ENCODE measurements around the gene ANKRD42. TPM values are rescaled to one million over a fixed set of nuclear protein-coding genes. Genes with fewer than 3 reads are reported as not detected.

The ANKRD42 gene
- total RNA-seq, 1 donor from 2014 or later = 5.2 TPM

GRCh38 chr11:83221694-83222093 is 28.2 kb downstream of the ANKRD42 start:
- no peaks in the 10 kb centered on the region for H3K4me1 ChIP-seq
- no peak for DNase-seq
- no peaks in the 10 kb centered on the region for H3K9me3 ChIP-seq (replicated peaks)
- intact Hi-C loops (cut with micrococcal nuclease) = no loop called here
- H3K36me3 ChIP-seq = no peaks in the 10 kb centered on the region
- no peak overlapping the region for H3K27ac ChIP-seq (replicated peaks)
- TF ChIP-seq, protein P1, sequence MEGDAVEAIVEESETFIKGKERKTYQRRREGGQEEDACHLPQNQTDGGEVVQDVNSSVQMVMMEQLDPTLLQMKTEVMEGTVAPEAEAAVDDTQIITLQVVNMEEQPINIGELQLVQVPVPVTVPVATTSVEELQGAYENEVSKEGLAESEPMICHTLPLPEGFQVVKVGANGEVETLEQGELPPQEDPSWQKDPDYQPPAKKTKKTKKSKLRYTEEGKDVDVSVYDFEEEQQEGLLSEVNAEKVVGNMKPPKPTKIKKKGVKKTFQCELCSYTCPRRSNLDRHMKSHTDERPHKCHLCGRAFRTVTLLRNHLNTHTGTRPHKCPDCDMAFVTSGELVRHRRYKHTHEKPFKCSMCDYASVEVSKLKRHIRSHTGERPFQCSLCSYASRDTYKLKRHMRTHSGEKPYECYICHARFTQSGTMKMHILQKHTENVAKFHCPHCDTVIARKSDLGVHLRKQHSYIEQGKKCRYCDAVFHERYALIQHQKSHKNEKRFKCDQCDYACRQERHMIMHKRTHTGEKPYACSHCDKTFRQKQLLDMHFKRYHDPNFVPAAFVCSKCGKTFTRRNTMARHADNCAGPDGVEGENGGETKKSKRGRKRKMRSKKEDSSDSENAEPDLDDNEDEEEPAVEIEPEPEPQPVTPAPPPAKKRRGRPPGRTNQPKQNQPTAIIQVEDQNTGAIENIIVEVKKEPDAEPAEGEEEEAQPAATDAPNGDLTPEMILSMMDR (IDR thresholded peaks at IDR 0.05; ENCODE audit: borderline replicate concordance) = no peak
- H3K4me3 ChIP-seq = no peak overlapping the region
- H3K27me3 ChIP-seq (ENCODE audit: low read depth) = no peaks in the 10 kb centered on the region

DNA sequence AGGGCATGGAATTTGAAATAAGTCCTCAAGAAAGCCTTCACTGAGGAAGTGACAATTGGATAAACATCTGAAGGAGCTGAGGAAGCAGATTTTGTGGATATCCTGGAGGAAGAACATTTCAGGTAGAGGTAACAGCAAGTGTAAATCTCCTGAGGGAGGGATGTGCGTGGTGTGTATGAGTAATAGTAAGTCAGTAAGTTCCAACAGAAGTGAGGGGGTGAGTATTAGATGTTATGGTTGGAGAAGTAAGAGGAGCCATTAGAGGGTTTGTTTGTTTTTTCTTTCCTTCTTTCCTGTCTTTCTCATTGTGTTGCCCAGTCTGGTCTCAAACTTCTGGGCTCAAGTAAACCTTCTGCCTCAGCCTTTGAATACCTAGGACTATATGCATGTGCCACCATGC is 29.0 kb downstream of the ANKRD42 start:
- Histone ChIP-seq H3K27ac (replicated peaks) (no peak overlapping the region), H3K36me3 (no peaks in the 10 kb centered on the region), H3K27me3 (ENCODE audit: low read depth) (no peaks in the 10 kb centered on the region), H3K4me3 (no peak overlapping the region), H3K9me3 (replicated peaks) (no peaks in the 10 kb centered on the region), H3K4me1 (no peaks in the 10 kb centered on the region)
- DNase-seq = no peak
- intact Hi-C loops (cut with micrococcal nuclease) = no loop called here
- TF ChIP-seq, protein P1 (IDR thresholded peaks at IDR 0.05; ENCODE audit: borderline replicate concordance) = no peak

DNA sequence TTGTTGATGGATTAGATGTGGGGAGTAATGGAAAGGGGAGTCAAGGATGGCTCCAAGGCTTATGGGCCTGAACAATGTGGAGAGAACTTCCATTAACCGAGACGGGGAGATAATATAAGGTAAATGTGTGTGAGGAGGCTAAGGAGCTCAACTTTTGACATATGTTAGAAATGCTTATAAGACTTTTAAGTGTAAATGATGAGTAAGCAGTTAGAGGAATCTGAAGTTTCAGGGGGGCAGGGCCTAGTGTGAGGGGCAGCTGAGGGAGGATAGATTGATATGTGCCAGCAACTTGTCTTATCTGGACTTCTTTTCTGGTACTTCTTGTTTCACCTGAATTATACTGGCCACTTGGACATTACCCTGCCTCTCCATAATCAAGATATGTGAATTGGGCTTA is 29.9 kb downstream of the ANKRD42 start:
- H3K9me3 ChIP-seq (replicated peaks) = no peaks in the 10 kb centered on the region
- H3K4me3 ChIP-seq = no peak overlapping the region
- H3K4me1 ChIP-seq = no peaks in the 10 kb centered on the region
- H3K36me3 ChIP-seq = no peaks in the 10 kb centered on the region
- TF ChIP-seq, protein P1 (IDR thresholded peaks at IDR 0.05; ENCODE audit: borderline replicate concordance) = no peak
- DNase-seq = no peak
- no peaks in the 10 kb centered on the region for H3K27me3 ChIP-seq (ENCODE audit: low read depth)
- no peak overlapping the region for H3K27ac ChIP-seq (replicated peaks)
- intact Hi-C loops (cut with micrococcal nuclease) = no loop called here

GRCh38 chr11:83235825-83236224 is 42.3 kb downstream of the ANKRD42 start:
- H3K27ac ChIP-seq (replicated peaks) = no peak overlapping the region
- TF ChIP-seq, protein P1 (IDR thresholded peaks at IDR 0.05; ENCODE audit: borderline replicate concordance) = no peak
- DNase-seq = no peak
- no peaks in the 10 kb centered on the region for H3K27me3 ChIP-seq (ENCODE audit: low read depth)
- no peaks in the 10 kb centered on the region for H3K36me3 ChIP-seq
- intact Hi-C loops (cut with micrococcal nuclease) = no loop called here
- H3K4me3 ChIP-seq = no peak overlapping the region
- H3K4me1 ChIP-seq = peaks cover 12% of the 10 kb centered on the region
- no peaks in the 10 kb centered on the region for H3K9me3 ChIP-seq (replicated peaks)

GRCh38 chr11:83238111-83238510 is 44.6 kb downstream of the ANKRD42 start:
- no peaks in the 10 kb centered on the region for H3K27me3 ChIP-seq (ENCODE audit: low read depth)
- no peaks in the 10 kb centered on the region for H3K9me3 ChIP-seq (replicated peaks)
- H3K27ac ChIP-seq (replicated peaks) = no peak overlapping the region
- H3K36me3 ChIP-seq = no peaks in the 10 kb centered on the region
- TF ChIP-seq, protein P1 (IDR thresholded peaks at IDR 0.05; ENCODE audit: borderline replicate concordance) = no peak
- H3K4me3 ChIP-seq = no peak overlapping the region
- peaks cover 12% of the 10 kb centered on the region for H3K4me1 ChIP-seq
- intact Hi-C loops (cut with micrococcal nuclease) = no loop called here
- DNase-seq = no peak
